ENCODE measurements around the gene IL17D. TPM values are rescaled to one million over a fixed set of nuclear protein-coding genes. Genes with fewer than 3 reads are reported as not detected.

Gene IL17D
- total RNA-seq, 4 donors from 2014 or later, result 4.2 to 9.9 (median 6.7) TPM

DNA sequence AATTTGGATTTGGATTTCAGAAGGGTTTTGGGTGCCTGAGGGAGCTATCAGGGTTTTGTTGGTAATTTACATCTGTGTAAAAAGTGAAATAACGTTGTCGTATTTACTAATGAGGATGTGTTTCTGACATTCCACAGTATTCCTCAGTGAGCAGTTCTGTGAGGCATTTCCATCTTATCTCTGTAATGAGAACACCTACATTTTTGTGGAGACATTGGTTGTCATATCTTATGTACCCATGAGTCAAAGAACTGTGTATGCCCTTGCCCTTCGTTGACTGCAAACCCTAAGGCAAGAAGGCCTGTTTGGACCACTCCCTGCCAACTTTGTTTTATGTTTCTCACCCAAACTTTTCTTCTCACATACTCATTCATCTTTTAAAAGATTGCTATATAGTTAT, 14.2 kb upstream of the IL17D start:
- no peak overlapping the region for H3K4me3 ChIP-seq
- H3K27me3 ChIP-seq, result no peaks in the 10 kb centered on the region
- no peak overlapping the region for H3K27ac ChIP-seq (replicated peaks in 1 of 4)
- no peak for DNase-seq (ENCODE audit: extremely low spot score)
- intact Hi-C loops (cut with DNase I), result no loop called here
- WGBS, result 94% methylated on average over 3 of the region's 3 CpGs
- no peaks in the 10 kb centered on the region for H3K9me3 ChIP-seq
- TF ChIP-seq POLR2A (IDR thresholded peaks at IDR 0.05; ENCODE audit: low read depth), result no peak
- TF ChIP-seq, protein P1, sequence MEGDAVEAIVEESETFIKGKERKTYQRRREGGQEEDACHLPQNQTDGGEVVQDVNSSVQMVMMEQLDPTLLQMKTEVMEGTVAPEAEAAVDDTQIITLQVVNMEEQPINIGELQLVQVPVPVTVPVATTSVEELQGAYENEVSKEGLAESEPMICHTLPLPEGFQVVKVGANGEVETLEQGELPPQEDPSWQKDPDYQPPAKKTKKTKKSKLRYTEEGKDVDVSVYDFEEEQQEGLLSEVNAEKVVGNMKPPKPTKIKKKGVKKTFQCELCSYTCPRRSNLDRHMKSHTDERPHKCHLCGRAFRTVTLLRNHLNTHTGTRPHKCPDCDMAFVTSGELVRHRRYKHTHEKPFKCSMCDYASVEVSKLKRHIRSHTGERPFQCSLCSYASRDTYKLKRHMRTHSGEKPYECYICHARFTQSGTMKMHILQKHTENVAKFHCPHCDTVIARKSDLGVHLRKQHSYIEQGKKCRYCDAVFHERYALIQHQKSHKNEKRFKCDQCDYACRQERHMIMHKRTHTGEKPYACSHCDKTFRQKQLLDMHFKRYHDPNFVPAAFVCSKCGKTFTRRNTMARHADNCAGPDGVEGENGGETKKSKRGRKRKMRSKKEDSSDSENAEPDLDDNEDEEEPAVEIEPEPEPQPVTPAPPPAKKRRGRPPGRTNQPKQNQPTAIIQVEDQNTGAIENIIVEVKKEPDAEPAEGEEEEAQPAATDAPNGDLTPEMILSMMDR (IDR thresholded peaks at IDR 0.05), result no peak
- no peak for TF ChIP-seq POLR2AphosphoS5 (IDR thresholded peaks at IDR 0.05)
- no peak for TF ChIP-seq EP300 (IDR thresholded peaks at IDR 0.05)
- H3K4me1 ChIP-seq, result no peaks in the 10 kb centered on the region
- H3K36me3 ChIP-seq, result peaks cover 0 to 12% (median 6%) of the 10 kb centered on the region in 4 donors

DNA sequence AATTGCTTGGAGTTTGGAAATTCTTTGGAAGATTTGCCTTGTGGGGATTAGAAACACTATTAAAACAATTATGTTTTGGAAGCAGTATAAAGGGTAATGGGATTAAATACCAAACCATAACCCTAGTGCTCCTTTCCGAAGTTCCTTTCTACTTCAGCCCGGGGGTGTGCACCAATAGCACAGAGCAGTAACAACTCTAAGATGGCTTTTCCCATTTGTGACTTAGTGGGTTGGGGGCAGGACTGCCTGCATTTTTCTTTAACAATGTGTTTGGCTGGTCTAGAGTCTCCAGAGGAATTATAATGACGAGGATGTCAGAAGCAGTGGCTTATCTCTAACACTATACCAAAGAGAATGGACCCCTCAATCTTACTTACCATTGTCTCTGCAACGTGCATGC, 11.9 kb upstream of the IL17D start:
- WGBS, result 68% methylated on average over 4 of the region's 4 CpGs
- Histone ChIP-seq H3K27ac (replicated peaks in 1 of 4) (no peak overlapping the region), H3K27me3 (no peaks in the 10 kb centered on the region), H3K36me3 (peaks cover 0 to 12% (median 6%) of the 10 kb centered on the region in 4 donors), H3K4me1 (no peaks in the 10 kb centered on the region), H3K9me3 (no peaks in the 10 kb centered on the region), H3K4me3 (no peak overlapping the region)
- TF ChIP-seq, protein P1 (IDR thresholded peaks at IDR 0.05), result no peak
- TF ChIP-seq POLR2A (IDR thresholded peaks at IDR 0.05; ENCODE audit: low read depth), result no peak
- TF ChIP-seq EP300 (IDR thresholded peaks at IDR 0.05), result no peak
- TF ChIP-seq POLR2AphosphoS5 (IDR thresholded peaks at IDR 0.05), result no peak
- DNase-seq (ENCODE audit: extremely low spot score), result no peak
- intact Hi-C loops (cut with DNase I), result no loop called here

DNA sequence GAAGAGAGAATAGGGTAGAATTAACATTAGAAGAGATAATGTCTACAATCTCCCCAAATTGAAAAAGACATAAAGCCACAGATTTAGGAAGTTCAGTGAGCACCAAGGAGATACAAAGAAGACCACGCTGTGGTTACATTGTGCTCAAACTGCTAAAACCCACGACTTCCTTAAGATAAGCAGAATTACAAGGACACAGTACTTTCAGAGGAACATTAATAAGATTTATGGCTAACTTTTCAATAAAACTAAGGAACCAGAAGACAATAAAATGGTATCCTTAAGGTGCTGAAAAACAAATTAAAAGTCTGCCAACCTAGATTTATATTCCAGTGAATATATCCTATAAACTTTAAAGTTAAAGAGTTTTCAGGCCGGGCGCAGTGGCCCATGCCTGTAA, 7.4 kb upstream of the IL17D start:
- DNase-seq (ENCODE audit: extremely low spot score), result no peak
- TF ChIP-seq, protein P1 (IDR thresholded peaks at IDR 0.05), result no peak
- TF ChIP-seq POLR2AphosphoS5 (IDR thresholded peaks at IDR 0.05) (no peak), EP300 (IDR thresholded peaks at IDR 0.05) (no peak), POLR2A (IDR thresholded peaks at IDR 0.05; ENCODE audit: low read depth) (no peak)
- Histone ChIP-seq H3K36me3 (peaks cover 0 to 9% (median 4%) of the 10 kb centered on the region in 4 donors), H3K9me3 (no peaks in the 10 kb centered on the region), H3K4me3 (no peak overlapping the region), H3K4me1 (no peaks in the 10 kb centered on the region), H3K27me3 (no peaks in the 10 kb centered on the region), H3K27ac (replicated peaks in 1 of 4) (no peak overlapping the region)
- 80% methylated on average over 4 of the region's 4 CpGs for WGBS
- intact Hi-C loops (cut with DNase I), result no loop called here

DNA sequence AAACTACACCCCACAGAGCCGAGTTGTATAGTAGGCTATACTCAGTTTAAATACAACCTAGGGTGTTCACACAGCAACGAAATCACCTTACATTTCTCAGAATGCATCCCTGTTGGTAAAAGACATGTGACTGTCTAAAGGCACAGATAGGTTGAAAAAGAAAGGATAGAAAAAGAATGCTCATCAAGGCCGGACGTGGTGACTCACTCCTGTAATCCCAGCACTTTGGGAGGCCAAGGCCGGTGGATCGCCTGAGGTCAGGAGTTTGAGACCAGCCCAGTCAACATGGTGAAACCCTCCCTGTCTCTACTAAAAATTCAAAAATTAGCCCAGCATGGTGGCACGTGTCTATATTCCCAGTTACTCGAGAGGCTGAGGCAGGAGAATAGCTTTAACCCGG, 3.8 kb upstream of the IL17D start:
- intact Hi-C loops (cut with DNase I), result no loop called here
- no peak for DNase-seq (ENCODE audit: extremely low spot score)
- H3K9me3 ChIP-seq, result no peaks in the 10 kb centered on the region
- peaks cover 7 to 22% (median 19%) of the 10 kb centered on the region in 4 donors for H3K4me1 ChIP-seq
- 94% methylated on average over 9 of the region's 9 CpGs for WGBS
- H3K27me3 ChIP-seq, result no peaks in the 10 kb centered on the region
- H3K27ac ChIP-seq (replicated peaks in 1 of 4), result no peak overlapping the region
- H3K4me3 ChIP-seq, result no peak overlapping the region
- no peaks in the 10 kb centered on the region for H3K36me3 ChIP-seq
- no peak for TF ChIP-seq POLR2AphosphoS5 (IDR thresholded peaks at IDR 0.05)
- no peak for TF ChIP-seq POLR2A (IDR thresholded peaks at IDR 0.05; ENCODE audit: low read depth)
- no peak for TF ChIP-seq EP300 (IDR thresholded peaks at IDR 0.05)
- TF ChIP-seq, protein P1 (IDR thresholded peaks at IDR 0.05), result no peak

DNA sequence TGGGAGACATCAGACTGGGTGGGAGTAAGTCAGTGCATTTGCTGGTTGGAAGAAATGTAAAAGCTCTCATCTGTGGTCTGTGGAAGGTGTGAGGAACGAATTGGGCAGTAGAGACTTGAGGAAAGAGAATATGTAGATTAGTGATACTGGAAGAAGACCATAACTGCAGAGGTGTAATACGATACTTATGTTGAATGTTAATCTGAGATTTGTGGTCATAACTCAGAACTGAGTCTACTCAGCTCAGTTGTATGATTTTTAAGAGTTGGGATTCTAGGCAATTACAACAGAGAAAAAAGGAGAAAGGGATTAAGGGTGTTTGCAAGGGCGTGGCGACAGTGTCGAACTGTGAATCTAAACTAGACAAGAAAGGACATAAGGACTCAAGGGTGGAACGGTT, 3.2 kb upstream of the IL17D start:
- Histone ChIP-seq H3K4me1 (peaks cover 7 to 23% (median 20%) of the 10 kb centered on the region in 4 donors), H3K9me3 (no peaks in the 10 kb centered on the region), H3K36me3 (no peaks in the 10 kb centered on the region), H3K27me3 (no peaks in the 10 kb centered on the region), H3K27ac (replicated peaks in 1 of 4) (no peak overlapping the region), H3K4me3 (no peak overlapping the region)
- DNase-seq (ENCODE audit: extremely low spot score), result no peak
- intact Hi-C loops (cut with DNase I), result no loop called here
- TF ChIP-seq POLR2A (IDR thresholded peaks at IDR 0.05; ENCODE audit: low read depth), result no peak
- TF ChIP-seq, protein P1 (IDR thresholded peaks at IDR 0.05), result no peak
- TF ChIP-seq POLR2AphosphoS5 (IDR thresholded peaks at IDR 0.05), result no peak
- no peak for TF ChIP-seq EP300 (IDR thresholded peaks at IDR 0.05)
- WGBS, result 92% methylated on average over 6 of the region's 6 CpGs
